ENCODE results near the gene UBE2I. TPM values are rescaled to one million over a fixed set of nuclear protein-coding genes. Genes with fewer than 3 reads are reported as not detected.
"Not testable (repeated sequence)": the region's sequence is repeated elsewhere in the genome, so short reads cannot be mapped to it uniquely, and the experiment has no call there.

The UBE2I gene
- total RNA-seq, 1 experiment from 2014 or later = 198 TPM

GRCh38 chr16:1291576-1291974, 17.9 kb upstream of the UBE2I start:
- in situ Hi-C loops (cut with HindIII; ENCODE audit: low pct_unique_long_range_greater_than_20kb, low sequenced_read_pairs) = no loop called here
- Histone ChIP-seq H3K36me3 (ENCODE audit: control insufficient read depth, insufficient read depth, low read length) (no peaks in the 10 kb centered on the region), H3K9me3 (ENCODE audit: control insufficient read depth, insufficient read depth, low read depth, low read length) (no peaks in the 10 kb centered on the region), H3K4me1 (ENCODE audit: control insufficient read depth, insufficient read depth, low read length) (peaks cover 12% of the 10 kb centered on the region), H3K27me3 (ENCODE audit: control insufficient read depth, insufficient read depth, low read length) (no peaks in the 10 kb centered on the region), H3K4me3 (ENCODE audit: low read depth in 2 of 2, low read length in 2 of 2) (no peak overlapping the region), H3K27ac (ENCODE audit: low read length) (peak overlapping the region; percentile 31; the same call in 1 of the 2 replicates)
- intact Hi-C loops (cut with micrococcal nuclease; ENCODE audit: unreplicated experiment) = no loop called here
- ChIA-PET CTCF (no interaction called here), POLR2A (no interaction called here)
- DNase-seq (ENCODE audit: low read depth, low spot score) (no peak), ATAC-seq (peak; percentile 26)
- no TSS peak for BruUV-seq (replicated peaks)
- TF ChIP-seq TCF7L2 (IDR thresholded peaks at IDR 0.05; ENCODE audit: low read depth, low read length) (no peak), CTCF (IDR thresholded peaks at IDR 0.05) (no peak), REST (IDR thresholded peaks at IDR 0.05; ENCODE audit: insufficient read depth in 1 of 2, low read depth in 2 of 2, low read length in 1 of 2) (no peak), POLR2AphosphoS5 (IDR thresholded peaks at IDR 0.05; ENCODE audit: low read depth, low read length) (no peak), SIN3A (IDR thresholded peaks at IDR 0.05; ENCODE audit: borderline replicate concordance, insufficient read depth, low read depth, low read length) (no peak)

- H3K27ac ChIP-seq (ENCODE audit: low read length); BruUV-seq (replicated peaks); H3K4me3 ChIP-seq (ENCODE audit: low read depth in 2 of 2, low read length in 2 of 2); H3K9me3 ChIP-seq (ENCODE audit: control insufficient read depth, insufficient read depth, low read depth, low read length); H3K27me3 ChIP-seq (ENCODE audit: control insufficient read depth, insufficient read depth, low read length); H3K36me3 ChIP-seq (ENCODE audit: control insufficient read depth, insufficient read depth, low read length); ATAC-seq; DNase-seq (ENCODE audit: low read depth, low spot score); CTCF ChIA-PET; in situ Hi-C loops (cut with HindIII; ENCODE audit: low pct_unique_long_range_greater_than_20kb, low sequenced_read_pairs); intact Hi-C loops (cut with micrococcal nuclease; ENCODE audit: unreplicated experiment); POLR2A ChIA-PET: not testable (repeated sequence)
- H3K4me1 ChIP-seq (ENCODE audit: control insufficient read depth, insufficient read depth, low read length) = peaks cover 18% of the 10 kb centered on the region
These were observed 17.2 kb upstream of the UBE2I start for GRCh38 chr16:1292208-1292607.

- ATAC-seq; H3K27ac ChIP-seq (ENCODE audit: low read length); H3K27me3 ChIP-seq (ENCODE audit: control insufficient read depth, insufficient read depth, low read length); CTCF ChIA-PET; H3K36me3 ChIP-seq (ENCODE audit: control insufficient read depth, insufficient read depth, low read length); H3K4me3 ChIP-seq (ENCODE audit: low read depth in 2 of 2, low read length in 2 of 2); in situ Hi-C loops (cut with HindIII; ENCODE audit: low pct_unique_long_range_greater_than_20kb, low sequenced_read_pairs); POLR2A ChIA-PET; DNase-seq (ENCODE audit: low read depth, low spot score); H3K9me3 ChIP-seq (ENCODE audit: control insufficient read depth, insufficient read depth, low read depth, low read length); BruUV-seq (replicated peaks); intact Hi-C loops (cut with micrococcal nuclease; ENCODE audit: unreplicated experiment): not testable (repeated sequence)
- peaks cover 19% of the 10 kb centered on the region for H3K4me1 ChIP-seq (ENCODE audit: control insufficient read depth, insufficient read depth, low read length)
These were observed 16.6 kb upstream of the UBE2I start for GRCh38 chr16:1292808-1293207.
